ENCODE results near the gene MYO16. TPM values are rescaled to one million over a fixed set of nuclear protein-coding genes. Genes with fewer than 3 reads are reported as not detected.

MYO16 gene
- total RNA-seq, 2 experiments from 2014 or later = not detected

- Mint-ChIP-seq H3K4me1 (no peaks in the 10 kb centered on the region), H3K4me3 (no peak overlapping the region), H3K27me3 (no peaks in the 10 kb centered on the region), H3K36me3 (ENCODE audit: low read depth) (no peaks in the 10 kb centered on the region), H3K27ac (no peak overlapping the region), H3K9me3 (no peaks in the 10 kb centered on the region)
- POLR2A ChIA-PET = no interaction called here
- no peak for DNase-seq
- CTCF ChIA-PET = no interaction called here
Observed at GRCh38 chr13:108629988-108630387, 577 bp downstream of the MYO16 start.

DNA sequence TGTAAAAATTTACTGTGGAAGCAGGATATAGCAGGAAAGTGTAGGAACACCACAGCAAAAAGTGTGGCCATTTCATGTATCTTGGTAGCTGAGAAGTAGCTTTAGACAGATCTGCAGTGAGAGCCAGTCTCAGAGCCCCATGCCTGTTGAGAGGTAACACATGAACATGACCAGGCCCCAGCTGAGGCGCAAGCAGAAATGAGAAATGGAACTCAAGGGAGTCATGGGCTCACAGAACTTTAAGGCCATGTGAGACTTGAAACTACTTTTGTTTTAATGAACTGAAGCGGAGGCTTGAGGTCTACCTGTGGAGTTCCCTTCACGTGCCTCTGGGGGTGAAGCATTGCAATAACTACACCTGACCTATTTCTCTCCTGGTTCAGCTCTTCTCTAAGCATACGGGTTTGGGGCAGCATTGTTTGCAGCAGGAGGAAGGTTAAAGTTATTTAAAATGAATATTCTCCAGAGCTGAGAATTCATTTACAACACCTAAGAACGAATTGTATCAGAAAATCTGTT, 3.3 kb downstream of the MYO16 start:
- CTCF ChIA-PET = no interaction called here
- H3K27ac Mint-ChIP-seq = no peak overlapping the region
- H3K4me3 Mint-ChIP-seq = no peak overlapping the region
- no peaks in the 10 kb centered on the region for H3K27me3 Mint-ChIP-seq
- no peaks in the 10 kb centered on the region for H3K9me3 Mint-ChIP-seq
- H3K36me3 Mint-ChIP-seq (ENCODE audit: low read depth) = no peaks in the 10 kb centered on the region
- POLR2A ChIA-PET = no interaction called here
- no peaks in the 10 kb centered on the region for H3K4me1 Mint-ChIP-seq
- DNase-seq = no peak

GRCh38 chr13:108638901-108639300, 9.5 kb downstream of the MYO16 start:
- ChIA-PET CTCF (no interaction called here), POLR2A (no interaction called here)
- Mint-ChIP-seq H3K4me1 (no peaks in the 10 kb centered on the region), H3K36me3 (ENCODE audit: low read depth) (no peaks in the 10 kb centered on the region), H3K27ac (no peak overlapping the region), H3K4me3 (no peak overlapping the region), H3K27me3 (no peaks in the 10 kb centered on the region), H3K9me3 (peaks cover 6% of the 10 kb centered on the region)
- DNase-seq = no peak

DNA sequence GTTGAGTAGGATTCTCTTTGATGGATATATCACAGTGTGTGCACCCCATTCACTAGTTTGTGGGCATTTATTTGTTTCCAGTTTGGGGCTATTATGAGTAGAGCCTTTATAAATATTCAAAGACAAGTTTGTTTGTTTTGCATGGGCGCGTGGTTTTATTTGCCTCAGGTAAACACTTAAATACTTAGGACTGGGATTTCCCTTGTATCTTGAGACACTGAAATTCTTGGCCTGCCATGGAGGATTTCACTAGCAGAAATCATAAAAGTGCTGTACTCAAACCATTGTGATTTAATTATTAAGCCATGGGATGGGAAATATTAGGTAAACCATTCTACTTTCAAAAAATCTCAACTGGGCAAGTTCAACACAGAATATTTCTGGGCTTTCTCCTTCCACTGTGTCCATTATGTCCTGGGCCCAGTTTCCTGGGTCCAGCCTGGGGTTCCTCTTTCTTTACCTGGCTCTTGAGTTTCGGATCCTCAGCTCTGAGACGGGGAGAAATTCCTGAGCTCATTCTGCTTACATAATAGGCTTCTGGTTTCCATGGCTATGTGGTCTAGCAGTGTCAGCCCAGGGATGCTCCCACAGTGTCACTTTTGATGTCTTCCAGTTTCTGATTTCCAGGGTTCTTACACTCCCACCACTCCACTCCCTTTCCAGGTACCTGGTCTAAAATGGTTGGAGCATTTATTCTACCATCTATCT, 14.4 kb downstream of the MYO16 start:
- no peak overlapping the region for H3K27ac Mint-ChIP-seq
- ChIA-PET CTCF (no interaction called here), POLR2A (no interaction called here)
- H3K9me3 Mint-ChIP-seq = peaks cover 18% of the 10 kb centered on the region
- H3K4me3 Mint-ChIP-seq = no peak overlapping the region
- no peaks in the 10 kb centered on the region for H3K27me3 Mint-ChIP-seq
- no peaks in the 10 kb centered on the region for H3K4me1 Mint-ChIP-seq
- no peaks in the 10 kb centered on the region for H3K36me3 Mint-ChIP-seq (ENCODE audit: low read depth)
- DNase-seq = no peak

- CTCF ChIA-PET = interaction anchor here (0.5 kb wide), 1 partner anchor 22 kb away, joined by 3 read pairs; no protein-coding TSS in a partner anchor
- Mint-ChIP-seq H3K9me3 (peaks cover 18% of the 10 kb centered on the region), H3K27ac (no peak overlapping the region), H3K36me3 (ENCODE audit: low read depth) (no peaks in the 10 kb centered on the region), H3K4me3 (no peak overlapping the region), H3K4me1 (no peaks in the 10 kb centered on the region), H3K27me3 (no peaks in the 10 kb centered on the region)
- no peak for DNase-seq
- POLR2A ChIA-PET = no interaction called here
Observed at GRCh38 chr13:108645376-108645775, 16.0 kb downstream of the MYO16 start.

DNA sequence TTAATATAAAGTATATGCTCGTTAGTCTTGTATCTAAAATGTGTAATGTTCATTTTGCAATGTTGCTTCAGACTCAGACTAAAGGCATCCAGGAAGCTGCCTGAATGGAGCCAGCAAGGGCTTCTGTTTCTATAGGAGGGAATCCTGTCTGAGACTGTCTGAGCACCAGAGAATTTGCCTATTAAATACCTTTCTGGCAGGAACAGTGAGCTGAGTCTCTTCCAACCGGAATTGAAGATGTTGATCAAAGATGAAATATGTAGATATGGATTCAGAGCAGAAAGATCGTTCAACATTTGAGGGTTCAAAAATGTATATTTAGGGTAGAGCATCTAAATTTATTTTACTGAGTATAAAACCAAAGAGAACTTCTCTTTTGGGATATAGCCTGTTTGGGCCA, 20.9 kb downstream of the MYO16 start:
- Mint-ChIP-seq H3K4me1 (no peaks in the 10 kb centered on the region), H3K27me3 (no peaks in the 10 kb centered on the region), H3K9me3 (peaks cover 5% of the 10 kb centered on the region), H3K36me3 (ENCODE audit: low read depth) (no peaks in the 10 kb centered on the region), H3K4me3 (no peak overlapping the region), H3K27ac (no peak overlapping the region)
- DNase-seq = no peak
- ChIA-PET POLR2A (no interaction called here), CTCF (no interaction called here)

DNA sequence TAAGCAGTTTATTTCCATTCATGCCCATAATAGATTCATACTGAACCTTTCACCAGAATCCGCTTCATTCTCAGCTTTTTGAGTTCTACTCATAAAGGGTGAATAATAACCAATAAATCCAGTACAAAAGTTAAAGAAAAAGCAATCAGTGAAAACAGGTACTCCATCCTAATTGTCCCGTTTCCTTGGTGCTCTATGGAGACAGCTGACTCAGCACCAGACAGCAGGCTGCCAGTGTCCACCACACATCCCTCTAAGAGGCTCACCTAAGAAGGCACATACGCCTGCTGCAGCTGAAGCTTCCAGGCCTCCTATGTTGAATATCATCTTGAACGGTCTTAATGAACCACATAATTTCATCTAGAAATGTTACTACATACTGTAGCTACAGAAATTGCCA, 27.3 kb downstream of the MYO16 start:
- H3K27ac Mint-ChIP-seq = no peak overlapping the region
- H3K4me3 Mint-ChIP-seq = no peak overlapping the region
- no peaks in the 10 kb centered on the region for H3K36me3 Mint-ChIP-seq (ENCODE audit: low read depth)
- H3K4me1 Mint-ChIP-seq = no peaks in the 10 kb centered on the region
- DNase-seq = no peak
- ChIA-PET CTCF (no interaction called here), POLR2A (no interaction called here)
- H3K27me3 Mint-ChIP-seq = no peaks in the 10 kb centered on the region
- H3K9me3 Mint-ChIP-seq = peaks cover 2% of the 10 kb centered on the region

- no peak for DNase-seq
- Mint-ChIP-seq H3K27ac (no peak overlapping the region), H3K4me3 (no peak overlapping the region), H3K27me3 (no peaks in the 10 kb centered on the region), H3K4me1 (no peaks in the 10 kb centered on the region), H3K36me3 (ENCODE audit: low read depth) (no peaks in the 10 kb centered on the region), H3K9me3 (peaks cover 2% of the 10 kb centered on the region)
- ChIA-PET POLR2A (no interaction called here), CTCF (no interaction called here)
Observed at GRCh38 chr13:108657519-108657918, 28.1 kb downstream of the MYO16 start.

DNA sequence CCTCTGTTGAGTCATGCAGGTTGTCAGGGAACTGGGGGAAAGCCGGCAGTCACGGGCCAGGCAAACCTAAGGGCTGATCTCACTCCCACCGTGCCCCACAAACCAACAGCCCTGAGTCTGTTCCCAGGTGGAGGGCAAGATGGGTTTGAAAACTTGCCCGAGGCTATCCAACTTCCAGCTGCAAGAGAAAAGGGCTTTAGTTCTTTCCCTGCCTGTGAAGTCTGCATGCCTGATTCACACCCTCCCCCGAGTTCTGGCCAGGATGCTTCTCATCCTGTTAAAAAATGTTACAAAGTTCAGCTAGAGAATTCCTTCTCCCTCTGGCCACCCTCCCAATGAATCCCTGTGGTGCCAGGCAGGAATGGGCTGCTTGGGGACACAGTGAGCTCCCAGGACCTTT, 33.1 kb downstream of the MYO16 start:
- CTCF ChIA-PET = no interaction called here
- Mint-ChIP-seq H3K9me3 (no peaks in the 10 kb centered on the region), H3K4me1 (no peaks in the 10 kb centered on the region), H3K27ac (no peak overlapping the region), H3K27me3 (no peaks in the 10 kb centered on the region), H3K4me3 (no peak overlapping the region), H3K36me3 (ENCODE audit: low read depth) (no peaks in the 10 kb centered on the region)
- no peak for DNase-seq
- POLR2A ChIA-PET = no interaction called here

GRCh38 chr13:108663710-108664109, 34.3 kb downstream of the MYO16 start:
- H3K4me3 Mint-ChIP-seq = no peak overlapping the region
- no peaks in the 10 kb centered on the region for H3K4me1 Mint-ChIP-seq
- H3K36me3 Mint-ChIP-seq (ENCODE audit: low read depth) = no peaks in the 10 kb centered on the region
- H3K9me3 Mint-ChIP-seq = no peaks in the 10 kb centered on the region
- no peak for DNase-seq
- CTCF ChIA-PET = no interaction called here
- H3K27me3 Mint-ChIP-seq = no peaks in the 10 kb centered on the region
- POLR2A ChIA-PET = no interaction called here
- H3K27ac Mint-ChIP-seq = no peak overlapping the region

DNA sequence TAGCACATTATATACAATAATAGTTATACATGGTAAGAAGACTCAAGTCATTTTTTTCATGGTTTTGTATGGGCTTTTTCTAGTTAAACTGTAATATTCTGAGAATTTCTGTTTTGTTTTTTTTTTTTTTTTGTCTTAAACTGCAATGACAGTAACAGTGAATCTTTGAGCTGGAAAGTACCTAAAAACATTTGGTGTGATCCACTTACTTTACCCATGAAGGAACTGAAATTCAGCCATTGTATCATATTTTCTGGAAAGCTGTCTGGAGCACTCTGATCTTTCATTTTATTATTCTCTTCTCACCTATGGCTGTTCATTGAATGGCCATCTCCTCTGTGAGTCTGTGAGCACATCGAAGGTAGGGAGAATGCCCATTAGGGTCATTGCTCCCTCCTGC, 37.8 kb downstream of the MYO16 start:
- CTCF ChIA-PET = interaction anchor here (0.7 kb wide), 1 partner anchor 22 kb away, joined by 3 read pairs; no protein-coding TSS in a partner anchor
- H3K4me3 Mint-ChIP-seq = no peak overlapping the region
- no peaks in the 10 kb centered on the region for H3K4me1 Mint-ChIP-seq
- DNase-seq = no peak
- H3K36me3 Mint-ChIP-seq (ENCODE audit: low read depth) = no peaks in the 10 kb centered on the region
- no peaks in the 10 kb centered on the region for H3K27me3 Mint-ChIP-seq
- H3K27ac Mint-ChIP-seq = no peak overlapping the region
- no peaks in the 10 kb centered on the region for H3K9me3 Mint-ChIP-seq
- POLR2A ChIA-PET = no interaction called here

DNA sequence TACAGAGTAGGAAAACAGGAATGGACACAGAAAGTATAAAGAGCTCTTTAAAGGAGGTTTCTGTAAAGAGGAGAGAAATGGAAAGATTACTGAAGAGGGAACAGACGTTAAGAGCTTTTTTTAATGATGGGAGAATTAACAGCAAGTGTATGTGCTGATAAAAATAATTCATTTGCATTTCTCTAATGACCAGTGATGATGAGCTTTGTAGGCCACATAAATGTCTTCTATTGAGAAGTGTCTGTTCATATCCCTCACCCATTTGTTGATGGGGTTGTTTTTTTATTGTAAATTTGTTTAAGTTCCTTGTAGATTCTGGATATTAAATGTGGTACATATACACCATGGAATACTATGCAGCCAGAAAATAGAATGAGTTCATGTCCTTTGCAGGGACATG, 40.0 kb downstream of the MYO16 start:
- ChIA-PET CTCF (no interaction called here), POLR2A (no interaction called here)
- no peak overlapping the region for H3K4me3 Mint-ChIP-seq
- H3K27ac Mint-ChIP-seq = no peak overlapping the region
- H3K36me3 Mint-ChIP-seq (ENCODE audit: low read depth) = no peaks in the 10 kb centered on the region
- no peak for DNase-seq
- H3K9me3 Mint-ChIP-seq = no peaks in the 10 kb centered on the region
- H3K27me3 Mint-ChIP-seq = no peaks in the 10 kb centered on the region
- H3K4me1 Mint-ChIP-seq = no peaks in the 10 kb centered on the region

DNA sequence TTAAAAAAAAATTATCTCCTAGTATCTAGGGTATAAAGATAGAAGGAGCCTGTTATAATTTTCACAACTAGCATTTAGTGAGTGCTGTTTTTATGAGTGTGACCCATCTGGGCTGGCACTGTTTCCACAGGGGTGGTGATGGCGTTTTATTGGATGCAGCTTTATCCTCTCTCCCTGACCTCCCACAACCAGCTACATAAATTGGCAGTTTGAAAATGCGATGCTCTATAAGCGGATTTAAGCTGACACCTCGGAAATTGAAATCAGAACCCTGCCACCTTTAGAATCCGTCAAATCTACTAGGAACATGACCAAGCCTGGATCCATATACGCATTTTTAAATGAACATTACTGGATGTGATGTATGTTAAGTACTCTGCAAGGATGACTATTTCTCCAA, 44.9 kb downstream of the MYO16 start:
- no peak for DNase-seq
- POLR2A ChIA-PET = no interaction called here
- no peaks in the 10 kb centered on the region for H3K36me3 Mint-ChIP-seq (ENCODE audit: low read depth)
- CTCF ChIA-PET = no interaction called here
- no peaks in the 10 kb centered on the region for H3K27me3 Mint-ChIP-seq
- no peaks in the 10 kb centered on the region for H3K4me1 Mint-ChIP-seq
- H3K27ac Mint-ChIP-seq = no peak overlapping the region
- H3K9me3 Mint-ChIP-seq = no peaks in the 10 kb centered on the region
- H3K4me3 Mint-ChIP-seq = no peak overlapping the region

DNA sequence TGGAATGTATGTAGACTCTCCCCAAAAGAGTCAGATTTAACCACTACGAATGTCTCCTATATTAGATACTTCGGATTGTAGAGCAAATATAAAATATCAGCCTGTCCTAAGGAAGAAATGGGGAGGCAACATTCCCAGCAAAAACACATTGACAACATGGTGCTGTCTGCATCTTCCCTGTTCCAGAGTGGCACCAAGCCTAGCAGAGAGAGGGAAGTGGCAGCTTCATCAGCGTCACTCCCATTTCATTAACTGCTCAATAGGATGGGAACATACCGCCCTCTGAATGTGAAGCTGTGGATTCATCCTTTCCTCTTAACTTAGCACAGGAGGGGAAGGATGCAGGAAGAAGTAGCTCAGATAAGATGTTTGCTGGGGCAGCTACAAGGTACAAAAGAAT, 45.4 kb downstream of the MYO16 start:
- POLR2A ChIA-PET = no interaction called here
- Mint-ChIP-seq H3K4me1 (no peaks in the 10 kb centered on the region), H3K4me3 (no peak overlapping the region), H3K36me3 (ENCODE audit: low read depth) (no peaks in the 10 kb centered on the region), H3K27me3 (no peaks in the 10 kb centered on the region), H3K27ac (no peak overlapping the region), H3K9me3 (no peaks in the 10 kb centered on the region)
- CTCF ChIA-PET = no interaction called here
- no peak for DNase-seq
